HEK293 (cell line): Measurements from ENCODE around the gene PRG3.

Source experiments
- ZNF121 ChIP-seq: fragments of 450-650 bp; formaldehyde crosslinking; IDR thresholded peaks from 2 replicates; pipeline ENCODE4 v1.5.1; 2016; ENCODE audit warnings: missing biosample characterization, missing genetic modification characterization
- ZNF335 ChIP-seq: fragments of 450-650 bp; formaldehyde crosslinking; conservative IDR thresholded peaks from 2 replicates; pipeline ENCODE4 v1.5.1; 2016; ENCODE audit warnings: missing biosample characterization, missing genetic modification characterization
- ZNF558 ChIP-seq: fragments of 450-650 bp; formaldehyde crosslinking; IDR thresholded peaks from 2 replicates; pipeline ENCODE4 v1.5.1; 2016; ENCODE audit warnings: missing biosample characterization, missing genetic modification characterization
- TF ChIP-seq, protein P1 (sequence below): fragments of 450-650 bp; formaldehyde crosslinking; IDR thresholded peaks from 2 replicates; pipeline ENCODE4 v1.5.1; 2016; ENCODE audit warnings: missing biosample characterization, missing genetic modification characterization
- TF ChIP-seq, protein P2 (sequence below): fragments of 450-650 bp; formaldehyde crosslinking; IDR thresholded peaks from 2 replicates; pipeline ENCODE4 v1.5.1; 2016; ENCODE audit warnings: missing biosample characterization, missing genetic modification characterization, low read depth
- TF ChIP-seq, protein P3 (sequence below): fragments of 450-650 bp; formaldehyde crosslinking; IDR thresholded peaks from 2 replicates; pipeline ENCODE4 v1.5.1; 2017; ENCODE audit warnings: missing biosample characterization, missing genetic modification characterization

DNA sequence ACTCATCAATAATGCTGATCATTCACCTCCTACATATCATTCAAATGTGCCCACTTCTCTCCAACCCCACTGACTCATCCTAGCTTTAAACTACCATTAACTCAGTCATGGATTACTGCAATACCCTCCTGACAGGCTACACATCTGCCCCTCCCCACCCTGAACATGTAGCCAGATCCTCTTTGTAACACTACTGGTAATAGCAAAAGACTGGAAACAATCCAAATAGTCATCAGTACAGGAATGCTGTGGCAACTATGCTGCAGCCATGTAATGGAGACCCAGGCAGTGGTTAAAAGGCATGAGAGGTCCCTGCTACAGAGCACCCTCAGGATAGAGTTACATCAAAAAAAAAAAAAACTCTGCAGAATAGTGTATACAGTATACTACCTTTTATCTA lies 29.3 kb upstream of the PRG3 start:
- TF ChIP-seq, protein P1, sequence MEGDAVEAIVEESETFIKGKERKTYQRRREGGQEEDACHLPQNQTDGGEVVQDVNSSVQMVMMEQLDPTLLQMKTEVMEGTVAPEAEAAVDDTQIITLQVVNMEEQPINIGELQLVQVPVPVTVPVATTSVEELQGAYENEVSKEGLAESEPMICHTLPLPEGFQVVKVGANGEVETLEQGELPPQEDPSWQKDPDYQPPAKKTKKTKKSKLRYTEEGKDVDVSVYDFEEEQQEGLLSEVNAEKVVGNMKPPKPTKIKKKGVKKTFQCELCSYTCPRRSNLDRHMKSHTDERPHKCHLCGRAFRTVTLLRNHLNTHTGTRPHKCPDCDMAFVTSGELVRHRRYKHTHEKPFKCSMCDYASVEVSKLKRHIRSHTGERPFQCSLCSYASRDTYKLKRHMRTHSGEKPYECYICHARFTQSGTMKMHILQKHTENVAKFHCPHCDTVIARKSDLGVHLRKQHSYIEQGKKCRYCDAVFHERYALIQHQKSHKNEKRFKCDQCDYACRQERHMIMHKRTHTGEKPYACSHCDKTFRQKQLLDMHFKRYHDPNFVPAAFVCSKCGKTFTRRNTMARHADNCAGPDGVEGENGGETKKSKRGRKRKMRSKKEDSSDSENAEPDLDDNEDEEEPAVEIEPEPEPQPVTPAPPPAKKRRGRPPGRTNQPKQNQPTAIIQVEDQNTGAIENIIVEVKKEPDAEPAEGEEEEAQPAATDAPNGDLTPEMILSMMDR (tag by site-specific recombination), result no peak
- TF ChIP-seq ZNF121 (tag by site-specific recombination) (no peak), ZNF558 (no peak), ZNF335 (tag by site-specific recombination) (no peak)
- TF ChIP-seq, protein P2, sequence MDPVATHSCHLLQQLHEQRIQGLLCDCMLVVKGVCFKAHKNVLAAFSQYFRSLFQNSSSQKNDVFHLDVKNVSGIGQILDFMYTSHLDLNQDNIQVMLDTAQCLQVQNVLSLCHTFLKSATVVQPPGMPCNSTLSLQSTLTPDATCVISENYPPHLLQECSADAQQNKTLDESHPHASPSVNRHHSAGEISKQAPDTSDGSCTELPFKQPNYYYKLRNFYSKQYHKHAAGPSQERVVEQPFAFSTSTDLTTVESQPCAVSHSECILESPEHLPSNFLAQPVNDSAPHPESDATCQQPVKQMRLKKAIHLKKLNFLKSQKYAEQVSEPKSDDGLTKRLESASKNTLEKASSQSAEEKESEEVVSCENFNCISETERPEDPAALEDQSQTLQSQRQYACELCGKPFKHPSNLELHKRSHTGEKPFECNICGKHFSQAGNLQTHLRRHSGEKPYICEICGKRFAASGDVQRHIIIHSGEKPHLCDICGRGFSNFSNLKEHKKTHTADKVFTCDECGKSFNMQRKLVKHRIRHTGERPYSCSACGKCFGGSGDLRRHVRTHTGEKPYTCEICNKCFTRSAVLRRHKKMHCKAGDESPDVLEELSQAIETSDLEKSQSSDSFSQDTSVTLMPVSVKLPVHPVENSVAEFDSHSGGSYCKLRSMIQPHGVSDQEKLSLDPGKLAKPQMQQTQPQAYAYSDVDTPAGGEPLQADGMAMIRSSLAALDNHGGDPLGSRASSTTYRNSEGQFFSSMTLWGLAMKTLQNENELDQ (tag by site-specific recombination), result no peak
- TF ChIP-seq, protein P3, sequence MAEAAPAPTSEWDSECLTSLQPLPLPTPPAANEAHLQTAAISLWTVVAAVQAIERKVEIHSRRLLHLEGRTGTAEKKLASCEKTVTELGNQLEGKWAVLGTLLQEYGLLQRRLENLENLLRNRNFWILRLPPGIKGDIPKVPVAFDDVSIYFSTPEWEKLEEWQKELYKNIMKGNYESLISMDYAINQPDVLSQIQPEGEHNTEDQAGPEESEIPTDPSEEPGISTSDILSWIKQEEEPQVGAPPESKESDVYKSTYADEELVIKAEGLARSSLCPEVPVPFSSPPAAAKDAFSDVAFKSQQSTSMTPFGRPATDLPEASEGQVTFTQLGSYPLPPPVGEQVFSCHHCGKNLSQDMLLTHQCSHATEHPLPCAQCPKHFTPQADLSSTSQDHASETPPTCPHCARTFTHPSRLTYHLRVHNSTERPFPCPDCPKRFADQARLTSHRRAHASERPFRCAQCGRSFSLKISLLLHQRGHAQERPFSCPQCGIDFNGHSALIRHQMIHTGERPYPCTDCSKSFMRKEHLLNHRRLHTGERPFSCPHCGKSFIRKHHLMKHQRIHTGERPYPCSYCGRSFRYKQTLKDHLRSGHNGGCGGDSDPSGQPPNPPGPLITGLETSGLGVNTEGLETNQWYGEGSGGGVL (tag by site-specific recombination), result no peak
